Nephron (organoid): ENCODE results near the gene UBE2E1.
A peak's percentile ranks its signal among the peaks of the same experiment; 100 is the strongest.

Source experiments
- H3K27ac Mint-ChIP-seq, 3 experiments: 2 replicates each; pipeline ENCODE4 v1.8.0; 2020; ENCODE audit warnings: mixed read lengths in 3 of 3, mild to moderate bottlenecking in 2 of 3, moderate library complexity in 1 of 3
- H3K27me3 Mint-ChIP-seq: 2 replicates; pipeline ENCODE4 v1.8.0; 2021; ENCODE audit warnings: low read depth, mild to moderate bottlenecking, moderate library complexity, mixed read lengths
- H3K36me3 Mint-ChIP-seq: 2 replicates; pipeline ENCODE4 v1.8.0; 2020; ENCODE audit warnings: low read depth, mixed read lengths
- H3K4me1 Mint-ChIP-seq: 2 replicates; pipeline ENCODE4 v1.8.0; 2020; ENCODE audit warnings: mixed read lengths
- H3K4me3 Mint-ChIP-seq, 3 experiments: 2 replicates each; pipeline ENCODE4 v1.8.0; 2020; ENCODE audit warnings: mild to moderate bottlenecking in 3 of 3, mixed read lengths in 3 of 3, moderate library complexity in 2 of 3
- H3K9me3 Mint-ChIP-seq: 2 replicates; pipeline ENCODE4 v1.8.0; 2020; ENCODE audit warnings: mixed read lengths
- CTCF ChIP-seq, 3 experiments: fragments of 200-600 bp; sonication (generic); IDR thresholded peaks; one replicate each; pipeline ENCODE4 v1.5.0; 2021; ENCODE audit warnings: antibody characterized with exemption in 3 of 3; ENCODE audit not compliant: unreplicated experiment in 3 of 3

Gene UBE2E1

DNA sequence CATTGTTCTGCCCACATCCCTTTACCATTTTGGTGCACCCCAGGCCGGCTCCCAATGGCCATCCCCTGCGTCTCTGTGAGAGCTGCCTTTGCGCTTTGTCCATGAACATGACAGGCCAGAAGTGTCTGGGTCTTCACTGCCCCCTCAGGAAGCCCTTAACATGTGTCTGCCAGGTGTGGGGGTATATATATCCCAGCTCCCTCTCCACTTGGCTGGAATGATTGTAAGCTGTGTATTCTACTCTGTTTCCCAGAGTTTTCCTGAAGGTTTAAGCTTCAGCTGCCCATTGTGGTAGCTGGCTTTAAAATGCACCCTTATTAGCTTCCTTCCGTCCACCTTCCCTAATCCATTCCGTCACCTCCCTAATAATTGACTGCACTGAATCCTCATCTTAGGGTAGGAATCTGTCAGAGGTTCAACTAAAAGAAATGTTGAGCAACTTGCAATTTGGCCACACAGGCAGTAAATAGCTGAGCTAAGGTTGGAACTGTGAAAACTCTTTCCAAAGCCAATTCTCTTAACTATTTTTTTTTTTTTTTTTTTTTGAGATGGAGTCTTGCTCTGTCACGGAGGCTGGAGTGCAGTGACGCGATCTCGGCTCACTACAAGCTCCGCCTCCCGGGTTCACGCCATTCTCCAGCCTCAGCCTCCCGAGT lies 30.4 kb upstream of the UBE2E1 start:
- no peaks in the 10 kb centered on the region for H3K27me3 Mint-ChIP-seq
- H3K4me1 Mint-ChIP-seq = peaks cover 20% of the 10 kb centered on the region
- no peak overlapping the region for H3K27ac Mint-ChIP-seq
- no peaks in the 10 kb centered on the region for H3K36me3 Mint-ChIP-seq
- H3K9me3 Mint-ChIP-seq = no peaks in the 10 kb centered on the region
- TF ChIP-seq CTCF (IDR thresholded peaks at IDR 0.05; ENCODE audit: unreplicated experiment in 3 of 3) = no peak
- no peak overlapping the region for H3K4me3 Mint-ChIP-seq

GRCh38 chr3:23776352-23776891 lies 29.3 kb upstream of the UBE2E1 start:
- Mint-ChIP-seq H3K27ac (peak overlapping the region; percentile 41 to 74 (median 63)), H3K9me3 (no peaks in the 10 kb centered on the region), H3K27me3 (no peaks in the 10 kb centered on the region), H3K36me3 (no peaks in the 10 kb centered on the region), H3K4me3 (no peak overlapping the region), H3K4me1 (peaks cover 20% of the 10 kb centered on the region)
- TF ChIP-seq CTCF (IDR thresholded peaks at IDR 0.05; ENCODE audit: unreplicated experiment in 3 of 3) = no peak

DNA sequence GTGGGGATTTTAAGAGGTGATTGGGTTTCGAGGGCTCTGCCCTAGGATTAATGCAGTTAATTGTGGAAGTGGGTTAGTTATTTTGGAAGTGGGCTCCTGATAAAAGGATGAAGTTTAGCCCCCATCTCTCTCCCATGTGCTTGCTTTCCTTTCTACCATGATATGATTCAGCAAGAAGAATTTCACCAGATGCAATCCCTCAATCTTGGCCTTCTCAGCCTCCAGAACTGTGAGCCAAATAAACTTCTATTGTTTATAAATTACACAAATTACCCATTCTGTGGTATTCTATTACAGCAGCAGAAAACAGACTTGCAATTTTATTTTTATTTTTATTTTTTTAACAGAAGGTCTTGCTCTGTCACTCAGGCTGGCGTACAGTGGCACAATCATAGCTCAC lies 27.3 kb upstream of the UBE2E1 start:
- no peaks in the 10 kb centered on the region for H3K9me3 Mint-ChIP-seq
- no peaks in the 10 kb centered on the region for H3K36me3 Mint-ChIP-seq
- H3K4me1 Mint-ChIP-seq = peaks cover 20% of the 10 kb centered on the region
- peaks cover 4% of the 10 kb centered on the region for H3K27me3 Mint-ChIP-seq
- H3K4me3 Mint-ChIP-seq = no peak overlapping the region
- no peak for TF ChIP-seq CTCF (IDR thresholded peaks at IDR 0.05; ENCODE audit: unreplicated experiment in 3 of 3)
- H3K27ac Mint-ChIP-seq = peak overlapping the region; percentile 59 to 84 (median 73)

DNA sequence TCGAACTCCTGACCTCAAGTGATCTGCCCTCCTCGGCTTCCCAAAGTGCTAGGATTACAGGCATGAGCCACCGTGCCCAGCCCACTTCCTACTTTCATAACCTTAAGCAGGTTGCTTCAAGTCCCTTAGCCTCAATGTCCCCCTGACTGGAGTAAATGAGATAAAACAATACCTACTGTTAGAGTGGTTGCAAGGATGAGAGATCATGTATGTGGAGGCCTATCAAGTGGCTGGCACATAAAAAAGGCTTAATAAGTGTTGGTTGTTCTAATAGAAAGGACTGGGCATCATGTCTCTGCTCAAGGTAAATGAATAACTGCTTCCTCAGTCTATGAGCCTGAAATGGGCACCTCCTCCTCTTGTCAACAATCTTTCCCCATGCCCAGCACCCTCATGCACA lies 25.9 kb upstream of the UBE2E1 start:
- Mint-ChIP-seq H3K27ac (no peak overlapping the region), H3K4me3 (no peak overlapping the region), H3K4me1 (peaks cover 20% of the 10 kb centered on the region), H3K9me3 (peaks cover 2% of the 10 kb centered on the region), H3K36me3 (no peaks in the 10 kb centered on the region), H3K27me3 (peaks cover 7% of the 10 kb centered on the region)
- TF ChIP-seq CTCF (IDR thresholded peaks at IDR 0.05; ENCODE audit: unreplicated experiment in 3 of 3) = no peak

DNA sequence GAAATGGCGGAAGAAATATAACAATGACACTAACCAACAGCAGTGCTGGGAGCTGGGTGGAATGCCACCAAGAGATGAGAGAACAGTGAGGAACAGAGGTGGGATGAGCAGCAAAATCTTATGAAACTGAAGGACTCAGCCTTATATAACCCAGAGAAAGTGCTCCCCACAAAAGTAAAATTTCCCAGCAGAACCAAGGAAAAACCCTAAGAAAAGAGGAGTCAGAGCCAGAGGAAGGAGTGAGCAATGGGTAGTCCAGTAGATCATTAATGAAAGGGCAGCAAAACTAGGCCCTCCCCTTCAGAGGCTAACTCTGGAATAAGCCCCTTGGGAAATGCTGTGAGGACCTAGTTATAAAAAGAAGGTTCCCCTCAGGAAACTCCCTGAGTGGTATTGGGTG lies 24.7 kb upstream of the UBE2E1 start:
- TF ChIP-seq CTCF (IDR thresholded peaks at IDR 0.05; ENCODE audit: unreplicated experiment in 3 of 3) = no peak
- Mint-ChIP-seq H3K36me3 (no peaks in the 10 kb centered on the region), H3K27ac (no peak overlapping the region), H3K4me1 (peaks cover 26% of the 10 kb centered on the region), H3K4me3 (no peak overlapping the region), H3K9me3 (peaks cover 2% of the 10 kb centered on the region), H3K27me3 (peaks cover 7% of the 10 kb centered on the region)

- peaks cover 7% of the 10 kb centered on the region for H3K27me3 Mint-ChIP-seq
- peaks cover 2% of the 10 kb centered on the region for H3K9me3 Mint-ChIP-seq
- TF ChIP-seq CTCF (IDR thresholded peaks at IDR 0.05; ENCODE audit: unreplicated experiment in 3 of 3) = no peak
- no peak overlapping the region for H3K4me3 Mint-ChIP-seq
- no peaks in the 10 kb centered on the region for H3K36me3 Mint-ChIP-seq
- no peak overlapping the region for H3K27ac Mint-ChIP-seq
- H3K4me1 Mint-ChIP-seq = peaks cover 17% of the 10 kb centered on the region
Observed at GRCh38 chr3:23781871-23782270, 23.9 kb upstream of the UBE2E1 start.
